Measurements from ENCODE around the gene CRBN.

The CRBN gene

GRCh38 chr3:3170998-3171397 is 8.5 kb downstream of the CRBN start:
- no peak for DNase-seq (ENCODE audit: low read depth in 2 of 2)

- DNase-seq (ENCODE audit: low read depth in 2 of 2) = no peak
These were observed 13.8 kb downstream of the CRBN start for GRCh38 chr3:3165650-3166049.

DNA sequence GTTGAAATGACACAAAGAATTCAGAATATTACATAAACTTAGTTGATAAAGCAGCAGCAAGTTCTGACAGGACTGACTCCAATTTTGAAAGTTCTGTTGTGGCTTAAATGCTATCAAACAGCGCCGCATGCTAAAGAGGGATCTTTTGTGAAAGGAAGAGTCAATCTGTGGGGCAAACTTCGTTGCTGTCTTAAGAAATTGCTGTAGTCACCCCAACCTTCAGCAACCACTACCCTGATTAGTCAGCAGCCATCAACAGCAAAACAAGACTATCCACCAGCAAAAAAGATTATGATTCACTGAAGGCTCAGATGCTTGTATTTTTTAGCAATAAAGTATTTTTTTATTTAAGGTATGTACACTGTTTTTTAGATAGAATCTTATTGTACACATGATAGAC is 14.2 kb downstream of the CRBN start:
- no peak for DNase-seq (ENCODE audit: low read depth in 2 of 2)

DNA sequence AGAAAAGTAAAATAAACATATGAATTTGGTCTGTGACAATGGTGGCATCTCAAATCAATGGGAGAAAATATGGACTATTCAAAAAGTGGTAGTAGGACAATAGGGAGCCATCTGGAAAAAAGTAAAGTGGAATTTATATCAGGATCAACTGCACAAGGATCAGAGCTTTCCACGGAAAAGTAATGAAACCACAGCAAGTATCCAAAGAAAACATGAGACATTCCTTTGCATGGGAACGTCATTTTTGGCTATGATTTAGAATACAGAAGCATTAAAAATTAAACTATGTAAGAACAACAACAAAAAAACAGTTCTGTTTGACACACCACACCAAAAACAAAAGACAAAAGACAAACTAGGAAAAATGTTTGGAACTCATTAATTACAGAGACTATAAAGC is 18.7 kb downstream of the CRBN start:
- no peak for DNase-seq (ENCODE audit: low read depth in 2 of 2)

DNA sequence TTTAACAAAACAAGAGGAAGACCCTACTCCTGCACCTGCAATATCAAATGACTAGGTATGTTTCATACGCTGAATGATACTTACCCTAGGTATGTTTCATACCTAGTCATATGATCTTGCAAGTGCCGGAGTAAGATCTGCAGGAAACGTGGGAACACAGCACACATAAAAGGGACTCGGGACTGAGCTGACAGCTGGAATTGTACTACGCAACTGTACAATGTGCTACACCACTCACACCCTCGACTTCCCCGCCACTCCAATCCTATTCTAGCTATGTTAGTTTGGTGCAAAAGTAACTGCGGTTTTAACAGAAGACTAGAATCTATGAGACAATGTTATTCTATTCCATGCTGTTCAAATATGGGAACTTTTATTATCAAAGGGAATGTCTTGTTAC is 22.0 kb downstream of the CRBN start:
- DNase-seq (ENCODE audit: low read depth in 2 of 2) = no peak

DNA sequence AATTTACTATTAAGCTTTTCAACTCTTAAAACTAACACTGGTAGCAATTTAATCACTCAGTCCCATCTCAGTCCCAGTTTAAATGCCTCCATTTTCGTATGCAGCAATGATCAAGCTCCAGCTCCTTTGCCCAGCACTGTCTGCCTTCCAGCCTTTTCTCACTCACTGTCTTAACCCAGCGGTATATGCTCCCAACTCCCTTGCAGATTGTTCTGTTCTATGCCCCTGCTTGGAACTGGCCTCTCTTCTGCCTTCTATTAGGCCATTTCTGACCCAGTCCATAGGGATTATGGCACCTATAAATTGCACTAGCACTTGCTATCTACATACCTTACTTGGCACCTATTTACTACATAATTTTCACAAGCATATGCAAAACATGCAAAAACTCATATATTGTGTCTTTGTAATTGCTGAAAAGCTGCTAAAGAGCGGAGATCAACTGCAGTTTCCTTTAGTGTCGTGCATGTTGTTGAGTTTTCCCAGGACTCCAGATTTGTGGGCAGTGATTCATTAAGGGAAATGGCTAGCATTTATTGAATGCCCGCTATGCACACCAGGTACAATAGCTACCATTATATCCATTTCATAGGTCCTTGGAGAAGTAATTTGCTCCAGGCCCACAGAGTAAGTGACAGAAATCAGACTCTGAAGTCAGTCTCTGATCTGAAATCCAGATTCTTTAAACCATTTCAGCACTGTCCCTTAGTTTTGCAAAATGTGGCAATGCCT is 24.4 kb downstream of the CRBN start:
- no peak for DNase-seq (ENCODE audit: low read depth in 2 of 2)

DNA sequence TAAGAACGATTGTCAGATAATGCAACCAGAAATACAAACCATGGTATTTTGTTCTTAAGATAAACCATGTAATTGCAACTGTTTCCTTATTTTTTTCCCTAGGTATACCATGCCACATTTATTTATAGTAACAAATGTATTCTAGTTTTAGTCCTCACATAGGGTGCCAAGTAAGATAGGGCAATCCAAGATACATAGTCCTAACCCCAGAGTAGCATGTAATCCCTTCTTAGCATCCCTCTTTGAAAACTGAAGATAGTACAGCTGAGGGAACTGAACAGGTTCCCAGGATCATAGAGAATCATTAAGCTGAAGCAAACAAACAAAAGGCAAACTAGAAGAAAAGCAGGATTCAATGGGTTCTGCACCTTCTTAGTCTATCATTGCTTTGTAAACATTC is 28.0 kb downstream of the CRBN start:
- no peak for DNase-seq (ENCODE audit: low read depth in 2 of 2)

GRCh38 chr3:3149560-3149959 is 29.9 kb downstream of the CRBN start:
- no peak for DNase-seq (ENCODE audit: low read depth in 2 of 2)

- no peak for DNase-seq (ENCODE audit: low read depth in 2 of 2)
These were observed 33.7 kb downstream of the CRBN start for GRCh38 chr3:3145831-3146230.

DNA sequence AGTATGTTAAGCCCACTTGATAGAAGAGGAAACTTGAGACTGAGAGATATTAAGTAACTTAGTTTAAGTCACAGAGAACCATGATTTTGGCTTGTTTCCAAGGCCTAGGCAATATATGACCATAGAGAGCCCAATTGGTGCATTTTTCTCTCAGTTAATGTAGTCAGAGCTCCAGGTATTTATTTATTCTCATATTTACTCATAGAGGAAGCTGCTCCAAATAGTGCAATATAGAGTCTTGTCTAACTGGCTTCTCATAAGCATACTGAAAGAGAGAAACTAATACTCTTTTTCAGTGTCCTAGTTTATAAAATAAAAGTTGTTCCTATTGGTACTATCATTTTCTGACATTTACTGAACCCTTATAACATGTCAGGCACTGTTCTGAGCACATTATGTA is 37.6 kb downstream of the CRBN start:
- DNase-seq (ENCODE audit: low read depth in 2 of 2) = no peak

- DNase-seq (ENCODE audit: low read depth in 2 of 2) = no peak
These were observed 42.0 kb downstream of the CRBN start for GRCh38 chr3:3137526-3137925.

- no peak for DNase-seq (ENCODE audit: low read depth in 2 of 2)
These were observed 44.6 kb downstream of the CRBN start for GRCh38 chr3:3134750-3135448.

DNA sequence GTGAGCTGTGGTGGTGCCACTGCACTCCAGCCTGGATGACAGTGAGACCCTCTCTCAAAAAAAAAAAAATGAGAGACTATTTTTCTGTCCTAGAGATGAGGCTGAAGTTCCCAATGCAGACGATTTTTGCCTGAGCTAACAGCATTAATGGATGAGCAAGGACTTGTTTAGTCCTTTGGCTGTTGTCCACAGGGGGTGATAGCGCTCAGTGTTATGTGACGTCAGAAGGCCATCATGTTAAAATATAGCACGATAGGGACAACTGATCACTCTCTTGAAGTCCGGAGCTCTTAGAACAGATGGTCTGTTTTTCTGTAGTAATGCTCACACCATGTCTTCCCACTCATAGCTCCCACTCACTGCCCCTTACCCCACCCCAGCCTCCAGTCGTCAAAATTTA is 46.0 kb downstream of the CRBN start:
- DNase-seq (ENCODE audit: low read depth in 2 of 2) = no peak

GRCh38 chr3:3129579-3129978 is 49.9 kb downstream of the CRBN start:
- no peak for DNase-seq (ENCODE audit: low read depth in 2 of 2)

- DNase-seq (ENCODE audit: low read depth in 2 of 2) = peak in 1 of 2 donors; percentile 8
These were observed 52.0 kb downstream of the CRBN start for GRCh38 chr3:3127432-3128010.

- peak; percentile 92 to 93 for DNase-seq (ENCODE audit: low read depth in 2 of 2)
These were observed 52.7 kb downstream of the CRBN start, which contains the start of gene TRNT1 for GRCh38 chr3:3126477-3127431. TSS of gene TRNT1 (plus strand) at chr3:3126940. CDS start at chr3:3129041, 2,101 bp downstream.

GRCh38 chr3:3125977-3126376 is 53.5 kb downstream of the CRBN start:
- no peak for DNase-seq (ENCODE audit: low read depth in 2 of 2)

DNA sequence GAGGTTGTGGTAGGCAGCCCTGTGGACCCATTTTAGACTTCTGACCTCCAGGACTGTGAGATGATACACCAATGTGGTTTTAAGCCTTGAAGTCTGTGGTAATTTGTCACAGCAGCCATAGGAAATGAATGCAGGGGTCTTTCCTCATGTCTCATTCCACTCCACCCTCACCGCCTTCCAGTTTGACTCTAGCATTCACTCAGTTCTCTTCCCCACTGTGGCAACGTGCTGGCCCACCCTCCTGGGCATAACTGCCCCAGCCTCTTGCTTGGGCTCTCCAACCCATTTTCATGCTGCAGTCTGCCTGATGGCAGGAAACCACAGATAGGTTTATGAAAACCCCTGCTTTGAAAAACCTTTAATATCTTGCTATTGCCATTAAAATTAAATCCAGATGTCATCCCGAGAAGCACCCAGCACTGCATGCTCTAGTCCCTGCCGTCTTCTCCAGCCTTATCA is 60.1 kb downstream of the CRBN start:
- no peak for DNase-seq (ENCODE audit: low read depth in 2 of 2)

- DNase-seq (ENCODE audit: low read depth in 2 of 2) = no peak
These were observed 61.8 kb downstream of the CRBN start for GRCh38 chr3:3117651-3118050.

DNA sequence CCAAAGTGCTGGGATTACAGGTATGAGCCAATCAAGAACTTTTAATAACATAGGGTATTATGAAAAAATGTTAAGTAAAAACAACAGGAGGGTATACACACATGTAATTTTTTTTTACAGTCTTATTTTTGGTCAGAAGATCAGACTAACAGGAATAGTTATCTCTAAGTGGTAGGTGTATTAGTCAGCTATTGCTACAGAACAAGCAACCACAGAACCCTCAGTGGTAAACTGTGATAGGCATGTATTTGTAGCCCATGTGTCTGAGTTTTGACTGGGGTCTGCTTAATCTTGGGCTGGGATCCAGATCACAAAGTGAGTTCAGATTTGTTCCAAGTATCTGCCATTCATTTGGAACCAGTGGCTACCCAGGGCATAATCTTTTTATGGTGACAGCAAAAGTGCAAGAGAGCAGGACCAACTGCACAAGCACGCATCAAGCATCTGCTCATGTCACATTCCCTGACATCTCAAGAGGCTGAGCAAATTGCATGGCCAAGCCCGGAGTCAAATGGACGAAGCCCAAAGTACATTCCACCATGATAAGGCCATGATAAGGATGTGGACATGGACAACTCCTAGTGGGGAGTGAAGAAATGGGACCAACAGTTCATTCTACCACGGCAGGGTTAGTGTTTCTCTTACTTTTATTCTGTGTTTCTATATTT is 66.3 kb downstream of the CRBN start:
- no peak for DNase-seq (ENCODE audit: low read depth in 2 of 2)

DNA sequence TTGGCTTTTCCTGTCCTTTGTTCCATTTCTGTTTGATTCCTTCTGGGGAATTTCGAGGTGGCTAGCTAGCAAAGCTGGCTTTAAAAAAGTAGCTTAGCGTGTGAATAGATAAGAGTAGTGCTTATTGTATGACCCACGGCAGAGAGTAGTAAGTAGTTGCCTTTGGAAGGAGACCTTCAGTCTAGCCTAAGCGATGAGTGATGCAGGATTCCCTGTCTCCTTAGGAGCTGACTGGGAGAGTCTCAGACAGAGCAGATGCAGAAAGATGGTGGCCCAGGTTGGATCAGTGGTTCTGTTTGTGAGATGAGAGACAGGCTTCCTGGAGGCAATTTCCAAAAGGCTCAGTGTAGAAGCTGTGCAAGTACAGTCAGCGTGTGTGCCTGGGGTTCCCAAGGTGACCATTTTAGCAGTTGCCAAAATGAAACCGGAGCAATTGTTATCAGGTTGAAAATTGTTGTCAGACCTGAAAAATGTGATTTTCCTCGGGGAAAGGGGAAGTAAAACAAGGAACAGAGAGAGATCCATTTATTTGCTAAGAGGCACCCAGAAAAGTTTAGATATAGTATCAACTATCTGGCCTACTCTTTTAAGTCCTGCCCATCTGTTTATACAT is 68.6 kb downstream of the CRBN start:
- DNase-seq (ENCODE audit: low read depth in 2 of 2) = no peak
